Liver (tissue), 3 donors: ENCODE measurements around the gene ABCC1.

Experiments
- CTCF ChIP-seq: fragments of 150-350 bp; IDR thresholded peaks from 2 replicates; pipeline ENCODE4 v1.5.1; 2017; ENCODE audit warnings: improper control_type of control experiment, low read depth, low read length; ENCODE audit not compliant: missing input control
- GABPA ChIP-seq, 2 donors: IDR thresholded peaks in 1 of 2; conservative IDR thresholded peaks in 1 of 2; 2 replicates each; pipeline ENCODE4 v1.6.1; 2016; ENCODE audit warnings: antibody characterized with exemption in 2 of 2, mild to moderate bottlenecking in 1 of 2, moderate library complexity in 1 of 2
- JUND ChIP-seq, 2 donors: IDR thresholded peaks; 2 replicates each; pipeline ENCODE4 v1.6.1; 2016; ENCODE audit warnings: antibody characterized with exemption in 2 of 2
- RAD21 ChIP-seq, 2 donors: IDR thresholded peaks; 2 replicates each; pipeline ENCODE4 v1.6.1; 2016; ENCODE audit warnings: antibody characterized with exemption in 2 of 2, mild to moderate bottlenecking in 2 of 2
- REST ChIP-seq: IDR thresholded peaks from 2 replicates; pipeline ENCODE4 v1.6.1; 2016; ENCODE audit warnings: antibody characterized with exemption, mild to moderate bottlenecking
- SP1 ChIP-seq: IDR thresholded peaks from 2 replicates; pipeline ENCODE4 v1.6.1; 2018; ENCODE audit warnings: antibody characterized with exemption, mild to moderate bottlenecking
- TAF1 ChIP-seq: conservative IDR thresholded peaks from 2 replicates; pipeline ENCODE4 v1.6.1; 2016; ENCODE audit warnings: antibody characterized with exemption, mild to moderate bottlenecking
- YY1 ChIP-seq: IDR thresholded peaks from 2 replicates; pipeline ENCODE4 v1.6.1; 2016; ENCODE audit warnings: antibody characterized with exemption, mild to moderate bottlenecking
- TF ChIP-seq, protein P1 (sequence below): IDR thresholded peaks from 2 replicates; pipeline ENCODE4 v1.6.1; 2016; ENCODE audit warnings: antibody characterized with exemption
- donor health status: healthy.
- donor health status: healthy.

DNA sequence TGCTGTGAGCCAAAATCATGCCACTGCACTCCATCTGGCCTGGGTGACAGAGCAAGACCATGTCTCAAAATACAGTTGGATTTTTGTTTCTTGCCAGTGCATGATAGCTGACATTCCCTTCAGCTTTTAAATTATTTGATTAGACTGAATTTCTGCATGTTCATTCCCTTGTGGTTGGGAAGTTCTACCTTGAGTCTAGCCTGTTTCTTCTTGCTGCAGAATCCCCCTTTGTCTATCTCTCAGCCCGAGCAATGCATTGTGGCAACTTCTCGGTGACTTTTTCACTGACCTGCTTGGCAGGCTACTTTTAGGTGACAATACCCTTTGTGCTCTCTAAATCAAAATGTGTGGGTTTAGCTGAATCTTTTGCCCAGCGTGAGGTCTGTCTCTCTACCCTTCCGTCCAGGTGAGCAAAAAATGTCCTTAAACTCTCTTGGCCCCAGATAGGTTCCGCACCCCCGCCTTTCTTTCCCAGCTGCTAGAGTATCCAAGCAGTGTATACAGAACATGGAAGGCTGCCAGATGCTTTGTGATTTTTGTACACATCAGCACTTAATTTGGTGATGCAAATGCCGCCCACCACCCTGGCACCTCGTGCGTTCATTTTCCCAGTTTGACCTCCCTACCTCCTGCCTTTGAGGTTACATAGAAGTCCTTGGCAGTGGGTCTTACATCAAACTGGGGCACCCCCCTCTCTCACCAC, 143.7 kb downstream of the ABCC1 start:
- TF ChIP-seq REST = no peak
- no peak for TF ChIP-seq CTCF
- TF ChIP-seq, protein P1, sequence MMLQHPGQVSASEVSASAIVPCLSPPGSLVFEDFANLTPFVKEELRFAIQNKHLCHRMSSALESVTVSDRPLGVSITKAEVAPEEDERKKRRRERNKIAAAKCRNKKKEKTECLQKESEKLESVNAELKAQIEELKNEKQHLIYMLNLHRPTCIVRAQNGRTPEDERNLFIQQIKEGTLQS = no peak
- no peak for TF ChIP-seq TAF1
- no peak for TF ChIP-seq JUND (IDR thresholded peaks at IDR 0.05)
- no peak for TF ChIP-seq SP1
- TF ChIP-seq YY1 = no peak
- no peak for TF ChIP-seq RAD21 (IDR thresholded peaks at IDR 0.05)
- TF ChIP-seq GABPA (IDR thresholded peaks at IDR 0.05 in 1 of 2, conservative IDR thresholded peaks at IDR 0.05 in 1 of 2) = no peak
